NCI-H2081 (cell line): ENCODE data around the gene CRYBB1.
"Not testable (repeated sequence)": the region's sequence is repeated elsewhere in the genome, so short reads cannot be mapped to it uniquely, and the experiment has no call there.

Source experiments
- DNase-seq, 2 experiments: peaks; one replicate each; lab custom pipeline; 2025; lab: John Stamatoyannopoulos, UW

Gene CRYBB1

GRCh38 chr22:26636296-26636695 lies 18.5 kb upstream of the CRYBB1 start:
- no peak for DNase-seq

GRCh38 chr22:26635117-26635516 lies 17.3 kb upstream of the CRYBB1 start:
- no peak for DNase-seq

GRCh38 chr22:26634189-26634588 lies 16.4 kb upstream of the CRYBB1 start:
- no peak for DNase-seq

GRCh38 chr22:26632422-26633155 lies 14.8 kb upstream of the CRYBB1 start:
- no peak for DNase-seq

GRCh38 chr22:26631282-26631681 lies 13.5 kb upstream of the CRYBB1 start:
- no peak for DNase-seq

GRCh38 chr22:26629988-26630761 lies 12.3 kb upstream of the CRYBB1 start:
- no peak for DNase-seq

DNA sequence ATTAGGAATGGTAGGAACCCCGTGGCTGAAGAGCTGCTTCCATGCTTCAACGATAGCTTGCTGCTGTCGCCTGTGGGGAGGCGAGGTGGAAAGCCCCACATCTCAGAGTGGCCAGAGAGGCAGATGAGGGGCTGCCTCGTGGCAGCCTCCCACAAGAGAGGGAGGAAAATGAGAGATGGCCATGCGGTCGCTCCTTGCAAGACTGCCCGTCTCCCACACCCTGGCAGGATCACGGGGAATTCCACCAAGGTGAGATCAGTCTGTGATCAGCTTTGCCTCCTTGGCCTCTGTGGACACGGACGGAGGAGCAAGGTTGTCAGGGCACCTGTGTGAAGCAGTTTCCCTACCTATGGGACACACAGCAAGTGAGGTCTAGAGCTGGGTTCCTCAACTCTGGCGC lies 7.0 kb upstream of the CRYBB1 start:
- no peak for DNase-seq

DNA sequence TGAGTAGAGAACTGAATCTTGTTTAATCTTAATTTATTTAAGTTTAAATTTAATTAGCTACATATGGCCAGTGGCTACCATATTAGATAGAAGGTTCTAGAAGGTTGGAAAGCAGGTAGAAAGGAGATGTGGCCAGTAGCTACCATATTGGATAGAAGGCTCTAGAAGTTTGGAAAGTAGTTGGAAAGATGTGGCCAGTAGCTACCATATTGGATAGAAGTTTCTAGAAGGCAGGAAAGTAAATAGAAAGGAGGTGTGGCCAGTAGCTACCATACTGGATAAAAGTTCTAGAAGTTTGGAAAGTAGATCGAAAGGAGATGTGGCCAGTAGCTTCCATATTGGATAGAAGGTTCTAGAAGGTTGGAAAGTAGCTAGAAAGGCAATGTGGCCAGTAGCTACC lies 6.2 kb upstream of the CRYBB1 start:
- no peak for DNase-seq

GRCh38 chr22:26621663-26622062 lies 3.8 kb upstream of the CRYBB1 start, which contains the start of gene CRYBA4:
Gene CRYBA4 (plus strand): TSS chr22:26621963. CDS start chr22:26622597, 634 bp downstream.
- no peak for DNase-seq

DNA sequence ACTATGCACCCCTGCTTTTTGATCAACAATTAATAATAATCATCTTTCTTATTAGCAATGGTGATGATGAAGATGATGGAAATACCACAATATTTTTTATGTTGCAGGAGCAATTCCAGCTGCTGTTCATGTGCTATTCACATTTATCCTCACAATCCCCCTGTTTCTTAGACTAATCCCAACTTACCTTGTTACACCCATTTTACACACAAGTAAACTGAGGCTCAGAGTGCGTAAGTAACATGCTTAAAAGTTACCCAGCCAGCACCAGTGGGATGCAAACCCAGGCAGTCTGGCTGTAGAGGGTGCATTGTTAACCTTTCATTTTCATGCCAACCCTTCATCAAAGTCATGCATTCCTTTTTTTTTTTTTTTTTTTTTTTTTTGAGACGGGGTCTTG lies 2.4 kb upstream of the CRYBB1 start:
- no peak for DNase-seq

- no peak for DNase-seq
Observed at GRCh38 chr22:26619510-26619909, 1.7 kb upstream of the CRYBB1 start.

- DNase-seq, result no peak
Observed at GRCh38 chr22:26618455-26618854, 628 bp upstream of the CRYBB1 start.

DNA sequence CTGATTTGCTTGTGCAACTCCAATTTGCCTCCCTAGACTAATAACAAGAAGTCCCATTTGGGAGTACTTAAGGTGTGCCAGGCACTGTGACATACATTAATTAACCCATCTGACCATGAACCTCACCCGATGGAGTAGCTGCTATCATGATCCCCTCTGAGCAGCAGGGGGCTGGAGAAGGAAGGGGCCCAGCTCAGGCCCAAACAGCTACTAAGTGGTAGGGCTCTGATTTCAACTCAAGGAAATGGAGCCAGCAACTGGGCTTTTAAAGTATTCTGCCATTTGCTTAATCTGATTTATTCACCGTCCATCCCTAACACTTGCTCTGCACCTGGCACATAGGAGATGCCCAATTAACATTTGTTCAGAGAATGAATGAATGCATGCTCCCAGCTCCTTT lies 1.2 kb downstream of the CRYBB1 start:
- DNase-seq, result no peak

DNA sequence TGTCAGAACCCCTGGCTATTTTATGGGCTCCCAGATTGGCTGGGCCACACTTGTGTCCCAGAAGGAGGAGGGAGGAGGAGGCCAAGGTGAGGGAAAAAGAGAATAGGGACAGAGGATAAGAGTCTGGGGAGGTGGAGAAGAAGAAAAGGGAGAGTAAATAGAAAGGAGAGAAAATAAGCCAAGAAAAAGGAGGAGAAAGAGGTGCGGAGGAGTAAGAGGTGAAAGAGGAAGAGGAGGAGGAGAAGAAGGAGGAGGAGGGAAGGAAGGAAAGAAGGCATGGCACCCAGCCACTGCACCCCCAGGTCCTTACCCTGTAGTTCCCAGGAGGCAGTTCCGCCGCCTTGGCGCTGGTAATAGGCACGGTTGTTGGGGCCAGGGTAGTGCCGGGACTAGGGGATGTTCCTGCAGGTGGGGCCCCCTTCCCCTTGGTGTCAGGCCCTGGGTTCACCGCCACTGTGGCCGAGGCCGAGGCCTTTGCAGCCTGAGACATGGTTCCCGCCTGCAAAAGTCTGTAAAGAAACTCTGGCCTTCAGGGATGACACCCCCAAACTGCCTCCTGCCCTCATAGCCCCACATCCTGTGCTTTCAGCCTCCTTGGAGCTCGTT lies 1.9 kb downstream of the CRYBB1 start:
- DNase-seq, result no peak

- no peak for DNase-seq
Observed at GRCh38 chr22:26615149-26615548, 2.7 kb downstream of the CRYBB1 start.

GRCh38 chr22:26614322-26614721 lies 3.5 kb downstream of the CRYBB1 start:
- DNase-seq, result no peak

DNA sequence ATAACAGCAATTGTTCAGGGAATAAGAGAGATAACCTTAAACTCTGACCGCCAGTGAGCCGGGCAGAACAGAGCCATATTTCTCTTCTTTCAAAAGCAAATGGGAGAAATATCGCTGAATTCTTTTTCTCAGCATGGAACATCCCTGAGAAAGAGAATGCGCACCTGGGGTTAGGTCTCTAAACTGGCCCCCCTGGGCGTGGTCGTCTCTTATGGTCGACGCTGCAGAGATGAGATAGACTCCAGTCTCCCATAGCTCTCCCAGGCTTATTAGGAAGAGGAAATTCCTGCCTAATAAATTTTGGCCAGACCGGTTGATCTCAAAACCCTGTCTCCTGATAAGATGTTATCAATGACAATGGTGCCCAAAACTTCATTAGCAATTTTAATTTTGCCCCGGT lies 4.1 kb downstream of the CRYBB1 start:
- DNase-seq, result not testable (repeated sequence)

GRCh38 chr22:26612652-26613051 lies 5.2 kb downstream of the CRYBB1 start:
- DNase-seq, result no peak

DNA sequence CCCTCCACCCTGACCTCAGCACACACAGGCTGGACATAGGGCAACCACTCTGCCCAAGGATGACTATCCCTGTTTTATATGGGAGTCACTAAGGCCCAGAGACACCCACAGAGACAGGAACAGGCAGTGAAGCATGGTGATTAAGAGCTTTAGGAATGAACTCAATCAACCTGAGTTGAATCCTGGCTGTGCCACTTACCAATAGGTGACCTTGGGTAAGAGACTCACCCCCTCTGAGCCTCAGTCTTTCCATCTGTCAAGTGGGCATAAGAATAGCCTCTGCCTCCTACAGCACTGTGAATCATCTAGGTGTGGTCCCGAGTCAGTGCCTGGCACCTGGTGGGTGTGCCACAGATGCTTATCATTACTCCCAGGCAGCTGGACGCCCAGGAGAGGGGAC lies 6.8 kb downstream of the CRYBB1 start:
- DNase-seq, result no peak

DNA sequence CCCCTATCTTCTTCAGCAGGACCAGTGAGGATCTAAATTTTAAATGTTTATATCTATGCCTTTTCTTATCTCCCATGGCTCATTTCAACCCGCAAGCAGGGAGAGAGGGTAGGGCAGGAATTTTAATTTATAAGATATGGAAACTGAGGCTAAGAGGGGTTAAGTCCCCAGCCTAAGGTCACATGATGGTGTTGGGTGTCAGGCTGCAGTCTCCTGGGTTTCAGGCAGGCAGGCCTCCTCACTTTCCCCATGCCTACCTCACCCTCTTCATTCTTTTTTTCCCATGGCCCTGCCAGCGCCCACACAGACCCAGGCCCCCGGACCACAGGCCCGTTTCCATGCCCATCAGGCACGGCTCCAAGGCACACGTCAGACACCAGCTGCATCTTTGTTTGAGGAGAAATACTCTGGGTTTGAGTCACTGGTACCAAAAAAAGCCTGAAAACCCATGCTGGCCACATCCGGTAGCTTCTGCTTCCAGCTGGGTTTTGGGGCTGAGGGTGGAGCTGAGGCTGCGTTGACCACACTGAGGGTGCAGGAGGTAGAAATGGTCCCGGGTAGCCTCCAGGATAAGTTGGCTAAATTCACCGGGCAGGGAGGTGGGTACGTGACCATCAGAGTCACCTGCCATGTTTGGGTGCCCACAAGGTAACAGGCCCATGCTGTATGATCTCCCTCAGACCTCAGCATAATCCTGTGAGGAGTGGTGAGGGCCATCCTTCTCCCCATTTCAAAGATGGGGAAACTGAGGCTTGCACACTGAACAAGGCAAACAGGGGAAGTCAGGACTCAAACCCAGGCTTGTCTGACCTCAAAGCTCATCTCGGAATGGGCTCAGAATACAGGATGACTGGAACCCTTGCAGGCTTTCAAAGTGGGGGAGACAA lies 7.5 kb downstream of the CRYBB1 start:
- no peak for DNase-seq

GRCh38 chr22:26609287-26609686 lies 8.5 kb downstream of the CRYBB1 start:
- no peak for DNase-seq

- DNase-seq, result peak in 1 of 2 experiments; percentile 26
Observed at GRCh38 chr22:26608129-26608528, 9.7 kb downstream of the CRYBB1 start.
